Thymus (tissue), 11 donors: ENCODE results near the gene SESN3. TPM values are rescaled to one million over a fixed set of nuclear protein-coding genes. Genes with fewer than 3 reads are reported as not detected.
"Not testable (repeated sequence)": the region's sequence is repeated elsewhere in the genome, so short reads cannot be mapped to it uniquely, and the experiment has no call there.

ENCODE experiments used
- DNase-seq, 9 donors: peaks; one replicate each; pipeline ENCODE4 v3.0.0-alpha.2; 2013; ENCODE audit warnings: low spot score in 9 of 9, low read depth in 6 of 9, missing footprints in 1 of 9
- H3K27ac ChIP-seq, 2 donors: one replicate each; pipeline ENCODE4 v1.5.1; 2013; ENCODE audit warnings: control low read depth in 1 of 2, low read depth in 1 of 2, low read length in 1 of 2, mild to moderate bottlenecking in 1 of 2, moderate library complexity in 1 of 2
- H3K27me3 ChIP-seq, 2 donors: one replicate each; pipeline ENCODE4 v1.5.1; 2013; ENCODE audit warnings: low read length in 1 of 2; ENCODE audit not compliant: control insufficient read depth in 2 of 2, insufficient read depth in 1 of 2
- H3K36me3 ChIP-seq, 2 donors: one replicate each; pipeline ENCODE4 v1.5.1; 2013; ENCODE audit warnings: low read length in 1 of 2, mild to moderate bottlenecking in 1 of 2, moderate library complexity in 1 of 2; ENCODE audit not compliant: control insufficient read depth in 2 of 2, insufficient read depth in 2 of 2
- H3K4me1 ChIP-seq, 2 donors: one replicate each; pipeline ENCODE4 v1.5.1; 2013; ENCODE audit warnings: low read length in 2 of 2; ENCODE audit not compliant: control insufficient read depth in 2 of 2, insufficient read depth in 2 of 2
- H3K4me3 ChIP-seq, 2 donors: one replicate each; pipeline ENCODE4 v1.5.1; 2013; ENCODE audit warnings: low read length in 2 of 2, control low read depth in 1 of 2, mild to moderate bottlenecking in 1 of 2
- H3K9me3 ChIP-seq, 2 donors: one replicate each; pipeline ENCODE4 v1.5.1; 2013; ENCODE audit warnings: low read length in 1 of 2, mild to moderate bottlenecking in 1 of 2; ENCODE audit not compliant: control insufficient read depth in 2 of 2, insufficient read depth in 1 of 2
- WGBS: extraction: QIAGEN DNeasy Blood & Tissue Kit; methylation state at CpG from one replicate; pipeline ENCODE4 v1.1.7; 2013; 5-methylcytosine and 5-hydroxymethylcytosine counted together
- polyA plus RNA-seq: library from polyadenylated mRNA; stranded (reverse); fragments of 200-250 nt; gene quantifications from one replicate; pipeline ENCODE4 v1.2.3, GENCODE V29; 2013
- total RNA-seq: library from RNA; stranded (reverse); fragments of 120-200 nt; gene quantifications from one replicate; pipeline ENCODE4 v1.2.4, GENCODE V29; 2013
- donor health status: healthy.

Gene SESN3
- total and polyA plus RNA-seq, 2 donors: 18.8 to 24.1 TPM

DNA sequence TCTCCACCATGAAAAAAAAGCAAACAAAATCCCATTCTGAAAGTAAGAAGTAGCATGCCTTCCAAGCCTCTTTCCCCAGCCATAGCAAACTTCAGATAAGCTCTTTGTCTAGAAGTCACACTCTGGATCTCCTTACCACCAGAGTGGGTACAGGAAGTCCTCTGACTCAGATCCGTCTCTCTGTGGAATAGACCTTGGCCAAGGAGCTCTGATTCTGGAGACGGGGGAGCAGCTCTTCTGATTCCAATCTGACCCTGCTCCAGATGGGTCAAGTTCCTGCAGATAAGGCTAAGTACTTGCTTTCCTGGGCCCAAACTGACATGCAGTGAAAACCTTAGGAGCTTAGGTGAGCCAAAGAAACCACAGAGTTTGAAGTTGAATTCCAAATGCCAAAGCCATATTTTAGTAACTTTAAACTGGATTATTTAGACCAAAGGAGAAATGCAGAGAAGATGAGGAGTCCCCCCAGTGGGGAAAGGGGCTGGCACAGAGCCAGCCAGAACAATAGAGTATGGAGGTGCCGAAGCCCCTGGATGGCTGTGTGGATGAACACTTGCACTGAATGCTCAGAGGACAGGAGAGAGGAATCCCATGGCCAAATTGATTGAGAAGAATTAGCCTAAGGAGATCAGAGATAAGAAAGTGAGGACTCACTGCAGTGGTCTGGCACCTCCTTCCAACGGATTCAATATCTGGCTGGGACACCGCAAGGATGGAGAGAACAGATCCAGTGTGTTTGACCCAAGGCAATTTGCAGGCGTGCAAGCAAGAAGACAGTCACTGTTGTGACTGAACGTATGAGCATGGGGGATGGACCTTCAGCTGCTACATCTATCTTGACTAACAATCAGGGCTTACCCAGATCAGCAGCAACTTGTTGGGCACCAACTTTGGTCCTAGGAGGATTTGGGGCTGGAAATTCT, 86.4 kb downstream of the SESN3 start:
- no peak for DNase-seq
- WGBS: 96% methylated on average over 7 of the region's 7 CpGs
- Histone ChIP-seq H3K9me3 (peaks cover 0 to under 1% of the 10 kb centered on the region in 2 donors), H3K27ac (no peak overlapping the region), H3K4me1 (peaks cover 0 to under 1% of the 10 kb centered on the region in 2 donors), H3K27me3 (peaks cover 0 to 4% of the 10 kb centered on the region in 2 donors), H3K36me3 (no peaks in the 10 kb centered on the region), H3K4me3 (no peak overlapping the region)

DNA sequence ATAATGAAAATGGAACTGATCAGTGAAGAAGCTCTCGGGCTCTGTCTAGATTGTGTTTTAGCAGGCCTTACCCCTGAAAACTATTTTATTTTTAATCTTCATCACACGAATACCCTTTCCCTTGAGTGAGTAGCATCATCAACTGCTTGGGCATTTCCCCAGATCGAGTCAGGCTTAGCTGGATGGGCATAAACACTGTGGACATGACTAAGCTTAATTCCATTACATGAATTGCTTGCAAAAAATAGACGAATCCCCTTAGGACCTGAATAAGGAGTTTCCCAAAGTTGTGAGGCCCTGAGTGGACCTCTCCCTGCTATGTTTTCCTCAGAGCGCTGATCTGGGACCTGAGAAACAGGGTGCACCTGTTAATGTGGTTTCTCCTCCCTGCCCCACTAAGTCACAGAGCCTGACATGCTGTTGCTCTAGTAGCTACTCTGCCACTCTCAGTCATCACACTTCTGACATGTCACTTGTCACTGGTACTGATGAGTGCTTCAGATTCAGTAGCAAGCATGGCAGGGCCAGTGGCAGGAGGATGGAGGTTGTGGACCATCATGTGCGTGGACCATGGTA, 87.8 kb downstream of the SESN3 start:
- Histone ChIP-seq H3K4me3 (no peak overlapping the region), H3K27me3 (peaks cover 0 to 3% of the 10 kb centered on the region in 2 donors), H3K9me3 (no peaks in the 10 kb centered on the region), H3K27ac (no peak overlapping the region), H3K36me3 (no peaks in the 10 kb centered on the region), H3K4me1 (no peaks in the 10 kb centered on the region)
- WGBS: 91% methylated on average over 6 of the region's 6 CpGs
- DNase-seq: no peak

DNA sequence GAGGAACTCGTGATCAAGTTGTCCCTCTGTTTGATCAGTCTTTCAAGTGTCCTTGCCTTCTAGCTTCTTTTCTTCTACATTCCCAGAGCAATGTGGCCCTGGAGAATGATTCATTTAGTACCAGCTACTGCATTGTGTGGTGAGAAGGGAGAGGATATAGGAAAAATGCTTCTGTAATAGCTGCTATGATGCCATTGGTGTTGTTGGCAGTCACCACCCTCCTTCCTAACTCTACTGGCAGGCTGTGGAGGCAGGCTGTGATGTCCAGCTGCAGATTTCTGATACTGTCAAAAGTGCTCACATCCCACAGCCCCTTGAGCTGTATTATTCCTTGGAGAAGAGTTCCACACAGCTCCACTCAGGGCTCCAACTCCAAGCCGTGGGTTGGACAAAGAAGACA, 88.6 kb downstream of the SESN3 start:
- H3K4me1 ChIP-seq: no peaks in the 10 kb centered on the region
- no peak overlapping the region for H3K27ac ChIP-seq
- DNase-seq: no peak
- 96% methylated on average over 2 of the region's 2 CpGs for WGBS
- no peak overlapping the region for H3K4me3 ChIP-seq
- peaks cover 0 to 3% of the 10 kb centered on the region in 2 donors for H3K27me3 ChIP-seq
- H3K9me3 ChIP-seq: no peaks in the 10 kb centered on the region
- no peaks in the 10 kb centered on the region for H3K36me3 ChIP-seq

GRCh38 chr11:95140397-95141033, 90.5 kb downstream of the SESN3 start:
- H3K27ac ChIP-seq: no peak overlapping the region
- no peak overlapping the region for H3K4me3 ChIP-seq
- peaks cover 0 to 3% of the 10 kb centered on the region in 2 donors for H3K27me3 ChIP-seq
- H3K9me3 ChIP-seq: no peaks in the 10 kb centered on the region
- H3K36me3 ChIP-seq: no peaks in the 10 kb centered on the region
- no peak for DNase-seq
- WGBS: 89% methylated on average over 4 of the region's 4 CpGs
- no peaks in the 10 kb centered on the region for H3K4me1 ChIP-seq

GRCh38 chr11:95138448-95138847, 92.6 kb downstream of the SESN3 start:
- no peak for DNase-seq
- Histone ChIP-seq H3K27me3 (peaks cover 0 to 3% of the 10 kb centered on the region in 2 donors), H3K27ac (no peak overlapping the region), H3K4me3 (no peak overlapping the region), H3K9me3 (no peaks in the 10 kb centered on the region), H3K4me1 (no peaks in the 10 kb centered on the region), H3K36me3 (no peaks in the 10 kb centered on the region)
- WGBS: 32% methylated on average over 2 of the region's 2 CpGs

DNA sequence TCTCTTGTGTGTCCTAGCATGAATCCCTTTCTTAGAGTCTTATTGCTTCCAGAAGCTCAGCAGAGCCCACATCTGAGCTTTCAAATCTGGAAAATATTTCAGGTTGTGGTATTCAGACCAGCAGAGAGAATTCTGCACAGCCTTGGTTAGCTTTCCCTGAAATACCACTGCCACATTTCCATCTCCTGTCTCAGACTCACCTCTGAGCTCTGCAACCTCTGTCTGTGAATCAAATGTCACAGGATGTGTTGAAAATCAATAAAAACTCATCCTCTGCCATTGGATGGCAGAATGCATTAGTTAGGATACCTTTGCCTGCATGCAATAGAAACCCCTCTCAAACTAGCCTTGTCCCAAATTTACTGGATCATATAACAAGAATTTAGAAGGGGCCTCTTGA, 93.7 kb downstream of the SESN3 start:
- no peak for DNase-seq
- Histone ChIP-seq H3K27ac (no peak overlapping the region), H3K27me3 (peaks cover 0 to under 1% of the 10 kb centered on the region in 2 donors), H3K9me3 (no peaks in the 10 kb centered on the region), H3K4me3 (no peak overlapping the region), H3K36me3 (no peaks in the 10 kb centered on the region), H3K4me1 (no peaks in the 10 kb centered on the region)

DNA sequence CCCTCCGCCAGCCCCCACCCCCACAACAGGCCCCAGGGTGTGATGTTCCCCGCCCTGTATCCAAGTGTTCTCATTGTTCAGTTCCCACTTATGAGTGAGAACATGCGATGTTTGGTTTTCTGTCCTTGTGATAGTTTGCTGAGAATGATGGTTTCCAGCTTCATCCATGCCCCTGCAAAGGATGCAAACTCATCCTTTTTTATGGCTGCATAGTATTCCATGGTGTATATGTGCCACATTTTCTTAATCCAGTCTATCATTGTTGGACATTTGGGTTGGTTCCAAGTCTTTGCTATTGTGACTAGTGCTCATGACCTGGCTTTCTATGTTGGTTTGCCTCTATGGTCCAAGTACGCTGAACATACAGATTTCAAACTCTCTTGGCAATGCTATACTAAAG, 94.3 kb downstream of the SESN3 start:
- H3K27me3 ChIP-seq, H3K9me3 ChIP-seq, H3K4me3 ChIP-seq, H3K36me3 ChIP-seq, DNase-seq, H3K27ac ChIP-seq, H3K4me1 ChIP-seq: not testable (repeated sequence)
- WGBS: 98% methylated on average over 4 of the region's 4 CpGs

- Histone ChIP-seq H3K4me1 (no peaks in the 10 kb centered on the region), H3K9me3 (no peaks in the 10 kb centered on the region), H3K27me3 (no peaks in the 10 kb centered on the region), H3K36me3 (no peaks in the 10 kb centered on the region), H3K27ac (no peak overlapping the region), H3K4me3 (no peak overlapping the region)
- WGBS: 96% methylated on average over 2 of the region's 2 CpGs
- DNase-seq: no peak
Measured at GRCh38 chr11:95135880-95136279, 95.1 kb downstream of the SESN3 start.

- Histone ChIP-seq H3K9me3 (no peaks in the 10 kb centered on the region), H3K36me3 (no peaks in the 10 kb centered on the region), H3K27ac (no peak overlapping the region), H3K4me3 (no peak overlapping the region), H3K27me3 (no peaks in the 10 kb centered on the region), H3K4me1 (no peaks in the 10 kb centered on the region)
- WGBS: 93% methylated on average over 6 of the region's 6 CpGs
- DNase-seq: no peak
Measured at GRCh38 chr11:95135155-95135554, 95.8 kb downstream of the SESN3 start.
